ENCODE results near the gene FABP6.
"Not testable (repeated sequence)": the region's sequence is repeated elsewhere in the genome, so short reads cannot be mapped to it uniquely, and the experiment has no call there.

Gene FABP6

DNA sequence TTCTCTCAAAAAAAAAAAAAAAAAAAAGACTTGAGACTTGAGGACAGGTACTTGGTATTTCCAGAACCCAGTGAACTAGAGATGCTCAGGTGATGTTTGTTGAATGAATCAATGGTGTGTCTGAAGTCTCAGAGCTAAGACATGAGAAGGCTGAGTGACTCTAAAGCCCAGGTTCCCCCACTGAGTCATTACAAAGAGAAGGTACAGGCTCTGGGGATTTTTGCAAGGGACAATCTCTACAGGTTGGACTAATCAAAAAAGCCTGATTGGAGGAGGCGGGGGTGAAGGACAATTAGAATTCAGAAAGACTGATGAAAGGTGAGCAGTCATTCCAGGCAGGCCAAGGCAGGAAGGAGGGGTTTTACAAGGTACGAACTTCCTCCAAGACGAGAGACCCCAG, 8.2 kb upstream of the FABP6 start:
- DNase-seq (ENCODE audit: low read depth in 3 of 3): no peak

DNA sequence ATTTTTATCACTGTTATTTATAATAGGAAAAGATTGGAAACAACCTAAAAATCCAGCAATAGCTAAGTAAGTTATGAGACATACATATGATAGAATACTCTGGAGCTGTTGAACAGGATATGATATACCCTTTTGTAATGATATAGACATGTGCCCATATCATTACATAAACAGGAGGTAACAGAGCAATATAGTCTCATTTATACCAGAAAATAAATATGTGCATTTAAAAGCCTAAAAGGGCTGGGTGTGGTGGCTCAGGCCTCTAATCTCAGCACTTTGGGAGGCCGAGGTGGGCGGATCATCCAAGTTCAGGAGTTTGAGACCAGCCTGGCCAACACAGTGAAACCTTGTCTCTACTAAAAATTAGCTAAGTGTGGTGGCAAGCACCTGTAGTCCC, 2.3 kb upstream of the FABP6 start:
- no peak for DNase-seq (ENCODE audit: low read depth in 3 of 3)

DNA sequence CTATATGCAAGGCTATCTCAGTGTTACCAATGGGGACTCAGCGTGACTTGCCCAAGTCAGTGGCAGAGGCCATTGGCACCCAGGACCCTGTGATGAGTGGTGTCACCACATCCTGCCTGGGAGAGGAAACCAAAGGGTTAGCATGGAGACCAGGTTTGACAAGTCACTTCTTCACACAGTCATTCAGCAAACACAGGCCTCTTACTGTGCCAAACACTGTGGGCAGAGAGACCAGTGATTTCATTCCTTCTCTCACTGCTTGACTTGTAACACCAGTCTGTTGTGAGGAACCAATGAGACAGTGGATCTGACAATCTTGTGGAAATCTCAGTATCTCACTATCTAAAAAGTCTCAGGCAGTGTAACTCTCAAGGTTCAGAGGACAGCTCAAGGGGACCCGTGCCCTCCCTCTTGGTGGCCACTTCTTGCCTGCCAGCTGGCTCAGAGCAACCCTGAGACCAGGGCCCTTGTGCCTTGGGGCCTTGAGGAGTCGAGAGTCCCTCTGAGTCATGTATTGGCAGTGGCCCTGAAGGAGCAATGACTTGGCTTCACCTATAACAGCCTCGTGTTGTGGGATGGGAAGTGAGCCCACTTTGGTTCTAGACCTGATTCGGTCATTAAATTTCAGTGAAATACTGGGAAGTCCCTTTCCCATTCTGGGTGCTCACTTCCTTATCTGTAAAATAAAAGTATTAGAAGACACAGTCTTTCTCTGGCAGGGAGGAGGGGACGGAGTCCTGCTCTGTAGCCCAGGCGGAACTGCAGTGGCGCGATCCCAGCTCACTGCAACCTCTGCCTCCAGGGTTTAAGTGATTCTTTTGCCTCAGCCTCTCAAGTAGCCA, 1.6 kb downstream of the FABP6 start:
- no peak for DNase-seq (ENCODE audit: low read depth in 3 of 3)

DNA sequence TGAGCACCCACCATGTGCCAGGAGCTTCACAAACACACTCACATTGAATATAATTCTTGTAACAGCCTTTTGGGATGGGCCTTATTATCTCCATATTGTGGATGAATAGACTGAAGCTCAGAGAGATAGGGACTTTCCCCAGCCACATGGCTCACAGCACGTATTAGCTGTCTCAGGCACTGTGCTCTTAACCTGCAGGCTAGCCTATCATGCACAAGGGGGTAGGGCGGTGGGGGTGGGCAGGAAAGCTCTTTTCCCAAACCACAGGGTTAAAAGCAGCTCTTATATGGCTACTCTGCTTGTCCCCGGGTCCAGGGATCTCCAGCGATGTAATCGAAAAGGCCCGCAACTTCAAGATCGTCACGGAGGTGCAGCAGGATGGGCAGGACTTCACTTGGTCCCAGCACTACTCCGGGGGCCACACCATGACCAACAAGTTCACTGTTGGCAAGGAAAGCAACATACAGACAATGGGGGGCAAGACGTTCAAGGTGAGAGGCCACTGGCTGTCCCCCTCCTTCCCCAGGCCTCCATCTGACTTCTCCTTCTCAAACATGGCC, 2.6 kb downstream of the FABP6 start:
- DNase-seq (ENCODE audit: low read depth in 3 of 3): no peak

DNA sequence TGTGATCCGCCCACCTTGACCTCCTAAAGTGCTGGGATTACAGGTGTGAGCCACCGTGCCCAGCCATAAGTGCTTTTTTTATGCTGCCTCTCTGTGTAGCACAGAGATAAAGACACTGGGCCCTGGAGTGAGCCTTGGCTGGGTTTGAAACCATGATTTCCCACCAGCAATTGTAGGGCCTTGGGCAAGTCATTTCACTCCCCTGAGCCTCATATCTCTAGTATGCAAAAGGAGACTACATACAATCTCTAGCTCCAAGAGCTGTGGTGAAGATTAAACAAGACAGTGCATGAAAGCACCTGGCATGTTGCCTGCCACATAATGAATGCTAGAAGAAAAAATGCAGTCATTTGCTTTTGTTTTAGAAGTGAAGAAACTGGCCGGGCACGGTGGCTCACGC, 3.9 kb downstream of the FABP6 start:
- no peak for DNase-seq (ENCODE audit: low read depth in 3 of 3)

DNA sequence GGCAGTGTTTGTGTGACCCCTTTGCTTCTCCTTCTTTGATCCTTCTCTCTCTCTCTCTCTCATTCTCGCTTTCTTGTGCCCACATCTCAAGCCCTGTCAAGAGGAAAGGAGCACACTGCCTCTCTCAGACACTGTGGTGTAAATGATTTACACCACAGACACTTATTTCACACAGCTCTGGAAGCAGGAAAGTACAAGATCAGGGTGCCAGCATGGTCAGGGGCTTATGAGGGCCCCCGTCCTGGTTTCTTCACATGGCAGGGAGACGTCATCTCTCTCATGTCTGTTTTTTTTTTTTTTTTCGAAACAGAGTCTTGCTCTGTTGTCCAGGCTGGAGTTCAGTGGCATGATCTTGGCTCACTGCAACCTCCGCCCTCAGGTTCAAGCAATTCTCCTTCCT, 6.4 kb downstream of the FABP6 start:
- DNase-seq (ENCODE audit: low read depth in 3 of 3): no peak

DNA sequence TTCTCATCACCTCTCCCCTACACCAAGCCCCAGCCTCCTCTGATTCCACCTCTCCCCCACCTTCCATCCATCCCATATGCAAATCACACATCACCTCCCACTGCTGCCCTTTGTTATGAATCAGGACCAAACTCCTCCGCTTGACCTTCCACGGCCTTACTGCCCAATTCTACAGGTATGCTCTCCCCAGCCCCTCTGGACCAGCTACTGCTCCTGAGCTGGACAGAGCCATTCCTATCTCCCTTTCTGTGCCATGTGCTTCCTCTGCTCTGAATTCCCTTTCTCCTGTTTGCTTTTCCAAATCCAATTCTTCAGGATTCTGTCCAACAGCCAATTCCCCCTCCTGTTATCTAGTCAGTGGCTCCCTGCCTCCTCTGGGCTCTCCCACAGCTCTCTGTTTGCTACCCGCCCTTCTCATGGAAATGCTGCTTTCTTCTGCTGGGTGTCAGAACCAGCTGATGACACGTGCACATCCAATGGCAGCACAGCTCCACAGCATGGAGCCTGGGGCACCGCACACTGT, 8.3 kb downstream of the FABP6 start:
- no peak for DNase-seq (ENCODE audit: low read depth in 3 of 3)

DNA sequence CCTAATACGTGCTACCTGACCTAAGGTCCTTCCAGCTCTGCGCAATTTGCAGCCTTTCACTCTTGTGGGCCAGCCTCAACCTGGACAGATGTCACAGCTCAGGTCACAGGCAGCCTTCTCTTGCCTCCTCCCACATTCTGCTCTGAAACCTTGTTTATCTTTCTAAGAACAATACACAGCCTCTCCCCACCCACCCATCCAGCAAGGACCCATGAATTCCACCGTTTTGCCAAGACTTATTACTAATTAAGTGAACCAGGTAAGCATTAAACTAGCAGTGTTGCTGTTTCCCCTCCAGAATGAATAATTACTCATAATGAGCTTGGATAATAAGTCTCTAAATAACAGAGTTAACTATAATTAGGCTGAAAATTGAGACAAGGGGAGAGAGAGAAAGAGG, 11.0 kb downstream of the FABP6 start:
- DNase-seq (ENCODE audit: low read depth in 3 of 3): no peak

DNA sequence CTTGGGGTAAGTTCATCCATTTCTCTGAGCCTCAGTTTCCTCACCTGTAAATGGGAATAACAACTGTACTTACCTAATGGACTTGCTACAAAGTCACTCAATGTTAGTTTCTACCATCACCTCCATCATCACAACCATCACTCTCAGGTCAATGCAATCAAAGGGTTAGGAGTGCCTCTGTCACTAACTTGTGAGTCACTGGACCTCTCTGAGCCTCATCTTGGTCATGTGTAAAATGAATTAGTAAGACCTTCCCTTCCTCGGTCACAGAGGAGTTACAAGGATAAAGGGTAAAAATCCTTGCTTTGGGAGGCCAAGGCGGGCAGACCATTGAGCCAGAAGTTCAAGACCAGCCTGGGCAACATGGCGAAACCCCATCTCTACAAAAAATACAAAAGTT, 12.8 kb downstream of the FABP6 start:
- no peak for DNase-seq (ENCODE audit: low read depth in 3 of 3)

DNA sequence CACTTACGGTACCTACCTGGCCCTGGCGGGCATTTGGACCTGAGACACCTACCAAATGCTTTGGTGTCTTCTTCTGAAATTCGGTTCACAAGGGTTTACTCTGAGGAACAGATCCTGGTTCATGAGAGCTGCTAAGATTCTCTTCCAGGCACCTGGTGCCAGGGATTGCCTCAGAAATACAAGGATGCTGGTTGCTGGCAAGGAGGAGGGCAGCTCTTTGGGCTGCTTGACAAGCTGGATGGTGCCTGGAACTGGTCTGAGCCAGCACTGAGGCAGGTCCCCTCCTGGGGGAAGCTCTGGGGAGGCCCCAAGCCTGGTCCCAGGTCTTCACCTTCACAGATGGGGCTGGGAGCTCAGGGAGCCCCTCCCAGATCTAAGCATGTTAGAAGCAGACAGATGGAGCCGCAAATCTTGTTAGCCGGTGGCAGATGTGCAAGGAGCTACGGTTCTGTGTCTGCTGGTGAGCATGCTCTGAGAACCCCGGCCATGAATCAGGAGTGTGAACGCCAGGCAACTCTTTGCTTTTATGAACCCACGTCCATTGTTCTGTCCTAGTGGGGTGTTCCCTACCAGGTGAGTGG, 16.3 kb downstream of the FABP6 start:
- DNase-seq (ENCODE audit: low read depth in 3 of 3): no peak

DNA sequence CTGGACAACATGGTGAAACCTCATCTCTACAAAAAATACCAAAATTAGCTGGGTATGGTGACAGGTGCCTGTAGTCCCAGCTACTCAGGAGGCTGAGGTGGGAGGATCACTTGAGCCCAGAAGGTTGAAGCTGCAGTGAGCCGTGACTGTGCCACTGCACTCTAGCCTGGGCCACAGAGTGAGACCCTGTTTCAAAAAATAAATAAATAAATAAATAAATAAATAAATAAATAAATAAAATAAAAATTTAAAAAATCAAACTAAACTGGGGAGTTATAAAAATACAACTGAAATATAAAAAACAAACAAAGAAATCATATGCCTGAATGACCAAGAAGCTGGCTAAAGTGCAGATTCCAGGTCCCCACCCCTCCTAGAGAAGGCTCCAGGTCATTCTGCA, 20.3 kb downstream of the FABP6 start:
- not testable (repeated sequence) for DNase-seq (ENCODE audit: low read depth in 3 of 3)

DNA sequence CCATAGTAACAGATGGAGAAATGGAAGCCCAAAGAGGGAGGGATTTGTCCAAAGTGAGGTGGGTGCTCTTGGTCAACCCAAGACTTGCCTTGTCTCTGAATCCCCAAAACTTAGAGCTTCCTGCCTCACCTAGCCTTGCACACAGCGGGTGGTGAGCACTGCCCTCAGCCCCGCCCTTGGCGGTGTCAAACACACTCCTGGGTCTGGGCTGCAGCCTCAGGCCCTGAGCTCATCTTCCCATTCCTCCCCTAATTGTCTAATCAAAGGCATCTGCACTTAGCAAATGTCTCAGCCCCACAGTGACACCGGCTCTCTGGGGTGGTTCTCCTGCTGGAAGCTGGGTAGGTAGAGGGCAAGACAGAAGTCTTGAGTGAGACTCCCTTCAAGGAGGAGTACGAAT, 20.9 kb downstream of the FABP6 start:
- no peak for DNase-seq (ENCODE audit: low read depth in 3 of 3)

DNA sequence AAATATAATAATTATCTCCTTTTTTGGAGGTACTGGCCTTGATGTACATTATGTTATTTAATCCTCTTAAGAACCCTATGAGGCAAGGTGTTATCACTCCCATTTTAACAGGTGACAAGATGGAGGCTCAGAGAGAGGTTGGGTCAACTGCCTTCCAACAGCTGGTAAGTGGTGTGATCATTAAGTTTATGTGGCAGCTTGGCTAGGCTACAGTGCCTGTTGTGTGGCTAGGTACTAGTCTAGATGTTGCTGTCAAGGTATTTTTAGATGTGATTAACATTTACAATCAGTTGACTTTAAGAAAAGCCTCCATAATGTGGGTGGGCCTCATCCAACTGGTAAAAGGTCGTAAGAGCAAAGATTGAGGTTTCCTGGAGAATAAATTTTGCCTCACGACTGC, 21.5 kb downstream of the FABP6 start:
- no peak for DNase-seq (ENCODE audit: low read depth in 3 of 3)

DNA sequence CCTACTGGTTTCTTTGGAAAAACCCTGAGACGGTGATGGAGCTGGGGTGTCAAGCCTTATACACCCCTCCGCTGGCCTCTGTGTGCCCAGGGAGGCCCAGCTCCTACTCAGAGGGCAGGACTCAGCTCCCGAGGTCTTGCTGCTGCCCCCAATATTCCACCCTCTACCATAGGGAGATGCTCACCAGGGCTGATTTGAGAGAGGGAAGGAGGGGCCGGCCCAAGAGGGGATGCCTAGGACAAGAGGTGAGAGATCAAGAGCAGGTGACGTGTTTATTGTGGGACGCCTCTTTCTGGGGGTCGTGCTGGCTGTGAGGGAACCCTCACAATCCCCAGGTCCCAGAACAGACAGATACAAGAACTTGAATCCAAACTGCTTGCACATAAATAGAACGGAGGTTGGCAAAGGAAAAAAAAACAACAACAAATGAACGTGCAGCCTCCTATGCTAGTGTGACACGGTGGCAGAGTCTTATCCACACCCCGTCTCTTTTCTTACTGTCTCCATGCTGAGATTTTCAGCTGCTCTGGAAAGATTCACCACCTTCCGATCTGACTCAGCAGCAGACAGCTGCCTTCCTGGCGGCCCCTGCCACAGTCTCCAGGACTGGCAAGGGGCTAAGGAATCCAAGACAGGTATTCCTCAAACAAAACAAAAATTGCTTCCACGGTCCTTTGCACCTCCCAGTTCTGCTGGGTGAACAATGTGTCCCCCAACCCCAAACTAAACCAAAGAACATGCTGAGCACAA, 22.3 kb downstream of the FABP6 start:
- no peak for DNase-seq (ENCODE audit: low read depth in 3 of 3)

DNA sequence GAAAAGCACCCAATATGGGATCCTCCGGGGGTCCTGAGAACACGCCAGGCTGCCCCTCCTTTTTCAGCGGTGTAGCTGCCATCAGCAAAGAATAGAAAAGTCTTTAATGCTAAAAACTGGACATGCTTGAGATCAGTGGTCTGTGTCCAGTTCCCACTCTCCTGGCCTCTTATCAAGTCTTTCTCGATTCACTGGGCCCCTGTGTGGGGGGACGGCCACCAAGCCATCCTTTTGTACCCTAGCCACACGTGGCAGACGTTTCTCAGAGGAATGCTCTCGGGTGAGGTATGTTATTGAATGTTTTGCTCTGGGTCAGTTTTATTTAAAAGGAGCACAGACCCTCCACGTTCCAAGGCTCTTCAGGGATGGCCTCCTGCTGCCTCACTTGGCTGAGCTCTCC, 23.6 kb downstream of the FABP6 start:
- DNase-seq (ENCODE audit: low read depth in 3 of 3): no peak

DNA sequence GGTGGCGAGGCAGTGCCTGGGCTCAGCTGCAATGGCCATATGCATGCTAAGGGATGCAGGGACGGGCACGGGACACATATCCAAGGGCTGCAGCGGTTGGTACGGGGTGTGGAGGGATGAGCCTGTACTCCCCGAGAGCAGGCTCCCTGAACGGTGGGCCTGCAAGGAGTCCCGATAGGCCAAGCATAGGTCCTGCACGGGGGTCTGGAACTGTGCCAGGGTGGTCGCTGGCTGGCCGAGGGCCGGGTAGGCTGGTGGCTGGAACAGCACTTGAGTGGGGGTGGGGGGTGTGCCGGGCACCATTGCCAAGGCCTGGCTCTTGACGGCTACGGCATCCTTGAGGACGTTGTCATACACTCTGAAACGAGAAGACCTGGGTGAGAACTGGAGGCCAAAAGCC, 24.1 kb downstream of the FABP6 start:
- DNase-seq (ENCODE audit: low read depth in 3 of 3): no peak

DNA sequence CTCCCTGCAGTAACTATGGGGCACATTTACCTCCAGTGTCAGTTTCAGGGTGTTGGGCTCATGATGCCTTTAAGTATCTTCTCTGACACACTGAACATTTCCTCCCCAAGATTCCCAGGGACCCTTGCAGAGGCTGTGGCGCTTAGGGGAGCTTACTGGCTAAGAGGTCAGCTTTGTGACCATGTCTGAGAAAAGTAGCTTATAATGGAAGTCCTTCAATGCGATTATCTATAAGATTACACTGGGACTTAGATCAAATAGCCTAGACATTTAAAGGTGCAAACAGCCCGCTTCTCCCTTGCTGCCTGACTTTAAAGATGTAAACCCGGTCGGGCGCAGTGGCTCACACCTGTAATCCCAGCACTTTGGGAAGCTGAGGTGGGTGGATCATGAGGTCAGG, 25.4 kb downstream of the FABP6 start:
- no peak for DNase-seq (ENCODE audit: low read depth in 3 of 3)

DNA sequence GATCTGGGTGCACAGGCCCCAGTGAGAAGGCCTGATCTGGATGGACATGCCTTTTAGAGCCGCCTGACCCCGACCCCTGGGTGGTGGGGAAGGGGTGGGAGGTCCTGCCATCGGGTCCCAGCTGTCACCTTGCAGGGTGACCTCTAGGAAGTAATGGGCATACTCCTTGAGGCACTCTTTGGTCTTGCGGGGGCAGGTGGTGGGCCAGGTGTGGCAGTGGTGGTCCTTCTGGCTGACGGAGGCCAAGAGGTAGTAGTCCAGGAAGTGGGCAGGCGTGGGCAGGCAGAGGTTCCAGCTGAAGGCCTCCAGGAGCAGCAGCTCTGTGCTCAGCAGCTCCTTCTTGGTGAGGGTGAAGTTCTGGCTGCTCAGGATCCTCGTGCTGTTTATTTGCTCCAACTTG, 30.0 kb downstream of the FABP6 start:
- no peak for DNase-seq (ENCODE audit: low read depth in 3 of 3)

DNA sequence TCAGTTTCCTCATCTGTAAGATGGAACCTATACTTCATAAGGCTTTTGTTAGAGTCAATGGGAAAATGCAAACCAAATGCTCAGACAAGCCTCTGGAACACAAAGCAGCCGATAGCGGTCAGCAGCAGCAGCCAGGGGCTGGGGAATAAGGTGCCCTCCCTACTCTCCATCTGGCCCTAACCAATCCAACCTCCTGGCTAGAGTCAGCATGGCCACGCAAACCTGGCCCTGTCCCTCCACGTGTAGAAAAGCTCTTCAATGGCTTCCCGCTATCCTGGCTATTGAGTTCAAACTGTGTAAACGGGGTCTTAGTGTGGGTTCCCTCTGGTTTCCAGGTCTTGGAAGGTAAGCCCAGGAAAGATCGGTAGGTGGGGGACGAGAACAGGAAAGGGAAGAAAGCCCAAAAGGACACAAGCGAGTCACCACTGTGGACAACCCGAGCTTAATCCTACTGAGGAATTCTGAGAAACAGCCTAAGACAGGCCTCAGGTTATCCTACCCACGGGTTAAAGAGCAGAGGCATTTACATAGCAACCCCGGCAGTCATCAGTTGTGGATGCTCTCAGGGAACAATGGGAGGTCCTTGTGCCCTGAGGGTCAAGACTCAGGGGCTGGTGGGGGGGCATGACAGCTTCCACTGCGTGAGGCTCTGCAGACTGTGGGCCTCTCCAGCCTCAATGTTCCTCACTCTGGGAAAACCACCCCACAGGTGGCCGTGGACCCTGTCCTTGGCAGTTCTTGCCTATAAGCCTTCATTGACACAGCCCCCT, 30.9 kb downstream of the FABP6 start:
- no peak for DNase-seq (ENCODE audit: low read depth in 3 of 3)

DNA sequence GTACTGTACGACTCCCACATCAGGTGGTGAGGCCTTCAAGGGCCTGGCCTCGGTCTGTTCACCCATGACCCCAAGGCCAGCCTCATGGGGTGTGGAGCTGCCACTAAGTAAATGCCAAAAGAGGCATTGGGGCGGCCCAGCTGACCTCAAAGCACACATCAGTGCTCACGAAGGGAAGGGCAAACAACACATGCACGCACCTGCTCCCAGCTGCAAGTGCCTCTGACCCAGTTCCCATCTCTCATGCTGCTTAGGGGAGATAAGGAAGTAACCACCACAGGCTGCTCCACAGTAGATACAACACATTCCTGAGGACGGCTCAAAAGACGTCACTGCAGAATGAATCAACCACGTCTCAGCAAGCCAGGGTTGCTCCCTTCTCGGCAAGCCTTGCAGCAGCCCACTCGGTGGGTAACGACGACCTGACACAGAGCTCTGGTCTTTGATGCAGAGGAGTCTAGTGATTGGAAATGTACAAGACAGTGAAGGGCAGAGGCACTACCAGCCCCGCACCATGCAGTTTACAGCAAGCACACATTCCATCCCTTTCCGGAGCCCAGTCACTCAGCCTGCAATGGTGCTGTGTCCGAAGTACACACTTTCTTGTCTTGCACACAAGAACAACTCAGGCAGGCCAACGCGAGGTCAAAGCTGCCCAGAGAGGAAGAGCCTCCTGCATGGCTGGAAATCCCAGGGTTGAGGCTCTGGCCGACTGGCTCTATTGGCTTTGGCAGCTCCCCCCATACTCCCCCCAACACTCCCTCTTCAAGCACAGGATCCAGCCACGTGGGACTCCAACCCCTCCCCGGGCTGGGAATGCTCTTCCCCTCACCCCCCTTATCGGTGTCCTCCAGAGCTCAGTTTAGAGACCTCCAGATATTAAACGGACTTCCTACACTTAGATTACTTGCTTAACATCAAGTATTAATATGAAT, 31.8 kb downstream of the FABP6 start:
- DNase-seq (ENCODE audit: low read depth in 3 of 3): no peak

Data from stimulated activated CD4-positive, alpha-beta T cell treated with anti-CD3 and anti-CD28 coated beads, TNF-alpha, amount 100 ng/mL, for 4 hours (primary cell).